A549 (cell line): ENCODE measurements around the gene HSD11B1. TPM values are rescaled to one million over a fixed set of nuclear protein-coding genes. Genes with fewer than 3 reads are reported as not detected.

Source experiments
- ATAC-seq, 2 experiments: fragments of 200-7000 bp in 1 of 2; fragments of >200 bp in 1 of 2; cut with Nextera tagmentation in 1 of 2; cut with Tn5 transposase in 1 of 2; 3 replicates each; pipeline versions ENCODE4 v1.8.0 to v1.9.1; 2018 to 2020; ENCODE audit warnings: mild to moderate bottlenecking in 1 of 2, moderate library complexity in 1 of 2
- CTCF ChIA-PET: fragments of 300-600 bp; sonication (Branson Sonifier 250); formaldehyde crosslinking; extraction: SDS; loops from one replicate; lab custom pipeline; 2021; ENCODE audit warnings: antibody characterized with exemption, inconsistent platforms; lab: Yijun Ruan, JAX
- POLR2A ChIA-PET: fragments of 350-600 bp; formaldehyde crosslinking; extraction: SDS; loops from one replicate; lab custom pipeline; 2021; ENCODE audit warnings: antibody characterized with exemption, inconsistent platforms; lab: Yijun Ruan, JAX
- DNase-seq, 2 experiments: peaks; one replicate each; pipeline versions ENCODE4 v3.0.0 to v3.0.0-alpha.2; 2011 to 2016; ENCODE audit warnings: low read depth in 1 of 2, low spot score in 1 of 2
- FAIRE-seq: peaks from 2 replicates; lab custom pipeline; 2011; peaks lifted over from hg19 to GRCh38; lab: Jason Lieb, UNC
- H3K27ac ChIP-seq, 2 experiments: fragments of >200 bp; sonication (Bioruptor Twin); formaldehyde crosslinking; 3 replicates each; pipeline ENCODE4 v1.5.1; 2016 to 2017
- H3K4me1 ChIP-seq: fragments of >200 bp; sonication (Bioruptor Twin); formaldehyde crosslinking; 3 replicates; pipeline ENCODE4 v1.6.1; 2016
- H3K4me2 ChIP-seq: fragments of >200 bp; sonication (Bioruptor Twin); formaldehyde crosslinking; 3 replicates; pipeline ENCODE4 v1.6.1; 2016
- H3K4me3 ChIP-seq: fragments of >200 bp; sonication (Bioruptor Twin); formaldehyde crosslinking; 3 replicates; pipeline ENCODE4 v1.5.1; 2016
- H3K9me3 ChIP-seq: fragments of >200 bp; sonication (Bioruptor Twin); formaldehyde crosslinking; 3 replicates; pipeline ENCODE4 v1.6.1; 2016
- BHLHE40 ChIP-seq: IDR thresholded peaks from 2 replicates; pipeline ENCODE4 v1.6.1; 2012; ENCODE audit warnings: low read depth, low read length, inconsistent platforms
- CHD4 ChIP-seq: fragments of 200-600 bp; sonication (generic); IDR thresholded peaks from 2 replicates; pipeline ENCODE4 v1.6.1; 2016; ENCODE audit warnings: antibody characterized with exemption, mild to moderate bottlenecking, borderline replicate concordance
- ELK1 ChIP-seq: fragments of 150-350 bp; IDR thresholded peaks from 2 replicates; pipeline ENCODE4 v1.6.1; 2014; ENCODE audit warnings: low read depth, mild to moderate bottlenecking, low read length
- EP300 ChIP-seq, 2 experiments: fragments of >200 bp; sonication (Bioruptor Twin); formaldehyde crosslinking; IDR thresholded peaks; 2 replicates in 1 of 2; 3 replicates in 1 of 2; pipeline ENCODE4 v1.6.1; 2016 to 2017
- ESRRA ChIP-seq: fragments of 150-350 bp; IDR thresholded peaks from 2 replicates; pipeline ENCODE4 v1.6.1; 2014; ENCODE audit warnings: mild to moderate bottlenecking, low read length, borderline replicate concordance
- FOSB ChIP-seq: fragments of 250-450 bp; sonication (Bioruptor Pico); IDR thresholded peaks from 2 replicates; pipeline ENCODE4 v1.5.0; 2020; ENCODE audit warnings: mild to moderate bottlenecking, moderate library complexity
- FOXS1 ChIP-seq: fragments of 250-450 bp; sonication (Bioruptor Pico); IDR thresholded peaks from 2 replicates; pipeline ENCODE4 v1.5.0; 2020; ENCODE audit warnings: mild to moderate bottlenecking, moderate library complexity
- GATA3 ChIP-seq: IDR thresholded peaks from 2 replicates; pipeline ENCODE4 v1.6.1; 2012; ENCODE audit warnings: borderline replicate concordance
- HDAC2 ChIP-seq: fragments of 200-600 bp; sonication (generic); IDR thresholded peaks from 2 replicates; pipeline ENCODE4 v1.6.1; 2016
- HOXB13 ChIP-seq: fragments of 250-450 bp; sonication (Bioruptor Pico); IDR thresholded peaks from 2 replicates; pipeline ENCODE4 v1.5.0; 2020; ENCODE audit warnings: low read depth, mild to moderate bottlenecking, moderate library complexity
- JUNB ChIP-seq: fragments of >200 bp; sonication (Bioruptor Twin); formaldehyde crosslinking; IDR thresholded peaks from 2 replicates; pipeline ENCODE4 v1.6.1; 2016
- MYC ChIP-seq: IDR thresholded peaks from 2 replicates; pipeline ENCODE4 v1.6.1; 2012; ENCODE audit warnings: mild to moderate bottlenecking, inconsistent platforms, low read length, improper control_type of control experiment, borderline replicate concordance
- PHF8 ChIP-seq: fragments of 200-600 bp; sonication (generic); IDR thresholded peaks from 2 replicates; pipeline ENCODE4 v1.6.1; 2016; ENCODE audit warnings: low read depth, mild to moderate bottlenecking, antibody characterized with exemption, moderate library complexity, borderline replicate concordance
- POLR2AphosphoS2 ChIP-seq: conservative IDR thresholded peaks from 2 replicates; pipeline ENCODE4 v1.6.1; 2012; ENCODE audit warnings: low read length, improper control_type of control experiment, inconsistent platforms
- RAD21 ChIP-seq, 2 experiments: fragments of >200 bp in 1 of 2; sonication (Bioruptor Twin) in 1 of 2; formaldehyde crosslinking in 1 of 2; IDR thresholded peaks in 1 of 2; conservative IDR thresholded peaks in 1 of 2; 2 replicates in 1 of 2; 3 replicates in 1 of 2; pipeline ENCODE4 v1.6.1; 2012 to 2018; ENCODE audit warnings: inconsistent platforms in 1 of 2
- RARB ChIP-seq: fragments of 250-450 bp; sonication (Bioruptor Pico); IDR thresholded peaks from 2 replicates; pipeline ENCODE4 v1.8.0; 2021; ENCODE audit warnings: mild to moderate bottlenecking, moderate library complexity
- SMC3 ChIP-seq: fragments of >200 bp; sonication (Bioruptor Twin); formaldehyde crosslinking; IDR thresholded peaks from 3 replicates; pipeline ENCODE4 v1.6.1; 2018; ENCODE audit warnings: inconsistent platforms
- TFCP2L1 ChIP-seq: fragments of 250-450 bp; sonication (Bioruptor Pico); IDR thresholded peaks from 2 replicates; pipeline ENCODE4 v1.5.0; 2021; ENCODE audit warnings: mild to moderate bottlenecking
- USF2 ChIP-seq: fragments of 450-650 bp; IDR thresholded peaks from 2 replicates; pipeline ENCODE4 v1.6.1; 2014; ENCODE audit warnings: antibody characterized with exemption
- ZC3H11A ChIP-seq: fragments of 450-650 bp; IDR thresholded peaks from 2 replicates; pipeline ENCODE4 v1.6.1; 2014; ENCODE audit warnings: antibody characterized with exemption, mild to moderate bottlenecking
- ZFP36 ChIP-seq: fragments of 450-650 bp; IDR thresholded peaks from 2 replicates; pipeline ENCODE4 v1.6.1; 2014; ENCODE audit warnings: borderline replicate concordance; ENCODE audit not compliant: partially characterized antibody
- ZNF302 ChIP-seq: fragments of 250-450 bp; sonication (Bioruptor Pico); IDR thresholded peaks from 2 replicates; pipeline ENCODE4 v1.9.0; 2021; ENCODE audit warnings: inconsistent platforms, mild to moderate bottlenecking, moderate library complexity
- ZSCAN20 ChIP-seq: fragments of 250-450 bp; sonication (Bioruptor Pico); IDR thresholded peaks from 2 replicates; pipeline ENCODE4 v1.8.0; 2022; ENCODE audit warnings: mild to moderate bottlenecking, moderate library complexity
- WGBS: methylation state at CpG from one replicate; pipeline ENCODE4 v1.1.6; 2017; ENCODE audit errors: missing lambda C conversion rate; 5-methylcytosine and 5-hydroxymethylcytosine counted together
- polyA plus RNA-seq, 4 experiments: library from polyadenylated mRNA; depleted of rRNA in 3 of 4; stranded (reverse); fragments of >200 nt; fragmentation: RNase III in 1 of 4; extraction: RNeasy Plus Mini Kit Qiagen cat#74134 plus additional on column Dnase treatment in 1 of 4; gene quantifications; 2 replicates in 3 of 4; 3 replicates in 1 of 4; pipeline ENCODE4 v1.2.3, GENCODE V29; 2011 to 2017
- TF ChIP-seq, protein P1 (sequence below): fragments of >200 bp; sonication (Bioruptor Twin); formaldehyde crosslinking; IDR thresholded peaks from 3 replicates; pipeline ENCODE4 v1.6.1; 2016

Gene HSD11B1
- polyA plus RNA-seq, 2 of the 4 experiments (the other 2 are of a cell fraction) = not detected

DNA sequence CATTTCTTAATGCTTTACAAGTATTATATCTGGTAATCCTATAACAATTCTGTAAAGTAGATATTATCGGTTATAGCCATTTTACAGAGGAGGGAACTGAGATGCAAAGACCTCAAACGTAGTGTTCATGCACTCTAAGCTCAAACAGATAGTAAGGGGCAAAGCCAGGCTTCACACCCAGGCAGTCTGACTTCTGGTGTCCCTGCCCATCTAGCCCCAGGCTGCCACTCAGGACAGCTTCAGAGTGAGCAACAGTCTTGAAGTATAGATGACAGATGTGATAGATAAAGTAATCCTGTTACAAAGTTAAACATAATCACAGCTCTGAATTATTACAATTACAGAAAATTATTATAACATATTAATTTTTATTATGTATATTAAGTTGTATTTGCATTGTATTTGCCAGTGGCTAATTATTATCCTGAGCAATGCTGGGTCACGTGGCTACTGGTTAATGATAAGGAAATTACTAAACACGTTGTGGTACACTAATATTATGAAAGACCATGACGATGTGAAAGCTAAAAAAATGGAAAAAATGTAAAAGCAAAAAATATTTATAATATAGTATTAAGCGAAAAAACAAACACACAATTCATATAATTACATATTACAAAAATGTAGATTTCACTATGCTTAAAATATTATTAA, 45.2 kb downstream of the HSD11B1 start:
- ATAC-seq (no peak), DNase-seq (no peak), FAIRE-seq (no peak)
- ChIA-PET POLR2A (no interaction called here), CTCF (interaction anchor here (0.8 to 2.8 kb wide), 6 partner anchors 10 to 217 kb away, joined by 3 to 22 read pairs (median 4); no protein-coding TSS in a partner anchor)
- no peak for TF ChIP-seq RARB (CRISPR knock-in tag)
- no peak for TF ChIP-seq USF2
- no peak for TF ChIP-seq ZNF302
- TF ChIP-seq CHD4 = no peak
- TF ChIP-seq HDAC2 = no peak
- no peak for TF ChIP-seq ZSCAN20
- no peak for TF ChIP-seq JUNB
- TF ChIP-seq FOSB (CRISPR knock-in tag) = no peak
- Histone ChIP-seq H3K4me2 (no peak overlapping the region), H3K9me3 (no peaks in the 10 kb centered on the region), H3K27ac (no peak overlapping the region), H3K4me1 (peaks cover 7% of the 10 kb centered on the region; the same call in 1 of the 3 replicates), H3K4me3 (no peak overlapping the region)
- WGBS = 32% methylated on average over 6 of the region's 6 CpGs

DNA sequence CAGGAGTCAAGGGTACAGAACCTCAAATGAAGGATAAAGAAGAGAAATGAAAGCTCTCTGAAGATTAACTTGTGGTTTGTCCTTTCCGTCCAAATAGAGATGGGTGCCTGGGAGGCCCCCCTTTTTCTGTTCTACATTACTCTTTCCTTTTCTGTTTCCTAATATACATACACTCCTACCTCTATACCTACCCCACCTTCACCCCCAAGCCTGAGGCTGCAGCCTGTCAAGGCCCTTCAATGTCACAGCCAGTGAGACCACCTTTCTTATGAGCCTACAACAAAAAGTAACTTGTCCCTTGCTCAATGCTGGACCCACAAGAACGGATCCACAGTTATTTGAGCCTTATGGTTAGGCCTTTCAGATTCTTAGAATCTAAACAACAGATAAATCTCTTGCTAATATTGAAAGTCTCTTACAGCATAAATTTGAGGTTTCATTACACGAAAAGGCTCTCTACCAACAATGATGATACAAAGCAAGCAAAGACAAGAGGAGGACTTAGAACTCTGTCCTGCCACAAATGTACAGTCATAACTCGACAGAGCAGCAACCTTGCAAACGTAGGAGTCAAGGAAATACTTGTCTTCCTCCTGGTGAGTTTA, 47.1 kb downstream of the HSD11B1 start:
- H3K27ac ChIP-seq = no peak overlapping the region
- ChIA-PET POLR2A (no interaction called here), CTCF (interaction anchor here (0.9 to 1.1 kb wide), 2 partner anchors 10 to 132 kb away, joined by 3 read pairs; no protein-coding TSS in a partner anchor)
- no peaks in the 10 kb centered on the region for H3K9me3 ChIP-seq
- WGBS = 32% methylated on average over 5 of the region's 5 CpGs
- no peak for FAIRE-seq
- H3K4me3 ChIP-seq = no peak overlapping the region
- DNase-seq = no peak
- no peak for ATAC-seq
- H3K4me1 ChIP-seq = peaks cover 7% of the 10 kb centered on the region; the same call in 1 of the 3 replicates
- no peak overlapping the region for H3K4me2 ChIP-seq
- no peak for TF ChIP-seq SMC3
- TF ChIP-seq POLR2AphosphoS2 = no peak
- no peak for TF ChIP-seq TFCP2L1
- TF ChIP-seq GATA3 = no peak
- TF ChIP-seq PHF8 = no peak
- no peak for TF ChIP-seq EP300 (IDR thresholded peaks at IDR 0.05)
- TF ChIP-seq FOXS1 (CRISPR knock-in tag) = no peak
- TF ChIP-seq ZNF302 = no peak
- TF ChIP-seq HOXB13 (CRISPR knock-in tag) = no peak
- TF ChIP-seq ZC3H11A = no peak
- no peak for TF ChIP-seq ELK1
- TF ChIP-seq, protein P1, sequence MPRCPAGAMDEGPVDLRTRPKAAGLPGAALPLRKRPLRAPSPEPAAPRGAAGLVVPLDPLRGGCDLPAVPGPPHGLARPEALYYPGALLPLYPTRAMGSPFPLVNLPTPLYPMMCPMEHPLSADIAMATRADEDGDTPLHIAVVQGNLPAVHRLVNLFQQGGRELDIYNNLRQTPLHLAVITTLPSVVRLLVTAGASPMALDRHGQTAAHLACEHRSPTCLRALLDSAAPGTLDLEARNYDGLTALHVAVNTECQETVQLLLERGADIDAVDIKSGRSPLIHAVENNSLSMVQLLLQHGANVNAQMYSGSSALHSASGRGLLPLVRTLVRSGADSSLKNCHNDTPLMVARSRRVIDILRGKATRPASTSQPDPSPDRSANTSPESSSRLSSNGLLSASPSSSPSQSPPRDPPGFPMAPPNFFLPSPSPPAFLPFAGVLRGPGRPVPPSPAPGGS = no peak

- FAIRE-seq (no peak), DNase-seq (no peak), ATAC-seq (no peak)
- ChIA-PET POLR2A (no interaction called here), CTCF (interaction anchor here (1.0 to 1.1 kb wide), 2 partner anchors 9 to 177 kb away, joined by 3 to 4 read pairs; no protein-coding TSS in a partner anchor)
- no peak overlapping the region for H3K4me3 ChIP-seq
- TF ChIP-seq RAD21 (conservative IDR thresholded peaks at IDR 0.05 in 1 of 2, IDR thresholded peaks at IDR 0.05 in 1 of 2) (no peak), ESRRA (no peak), MYC (no peak), BHLHE40 (no peak), ZFP36 (no peak)
- 79% methylated on average over 3 of the region's 3 CpGs for WGBS
- H3K9me3 ChIP-seq = no peaks in the 10 kb centered on the region
- no peak overlapping the region for H3K4me2 ChIP-seq
- H3K4me1 ChIP-seq = no peaks in the 10 kb centered on the region
- H3K27ac ChIP-seq = no peak overlapping the region
These were observed 48.2 kb downstream of the HSD11B1 start for GRCh38 chr1:209752890-209753289.
